ENCODE results near the gene BTBD9. TPM values are rescaled to one million over a fixed set of nuclear protein-coding genes. Genes with fewer than 3 reads are reported as not detected.

BTBD9 gene
- total RNA-seq, 1 donor, result 25.3 TPM

GRCh38 chr6:38185244-38185643, 454.5 kb downstream of the BTBD9 start:
- H2AFZ ChIP-seq (ENCODE audit: low read length), result no peak overlapping the region
- no peaks in the 10 kb centered on the region for H4K20me1 ChIP-seq (ENCODE audit: insufficient read depth, low read length)
- H3K9me3 ChIP-seq (ENCODE audit: low read depth, low read length), result no peaks in the 10 kb centered on the region
- no peak for TF ChIP-seq CTCF (IDR thresholded peaks at IDR 0.05; ENCODE audit: extremely low read depth, low read depth, low read length)
- no peaks in the 10 kb centered on the region for H3K79me2 ChIP-seq (ENCODE audit: insufficient read depth, low read length)
- no peaks in the 10 kb centered on the region for H3K27me3 ChIP-seq (ENCODE audit: insufficient read depth, low read length)
- H3K4me3 ChIP-seq (ENCODE audit: insufficient read depth, low read length), result no peak overlapping the region
- H3K27ac ChIP-seq (ENCODE audit: low read depth, low read length), result no peak overlapping the region
- no peaks in the 10 kb centered on the region for H3K4me1 ChIP-seq (ENCODE audit: insufficient read depth, low read length)
- no peaks in the 10 kb centered on the region for H3K36me3 ChIP-seq (ENCODE audit: insufficient read depth, low read length)
- no peak for DNase-seq (ENCODE audit: insufficient read length, low spot score, missing footprints)
- no peak overlapping the region for H3K4me2 ChIP-seq (ENCODE audit: insufficient read depth, low read length)

DNA sequence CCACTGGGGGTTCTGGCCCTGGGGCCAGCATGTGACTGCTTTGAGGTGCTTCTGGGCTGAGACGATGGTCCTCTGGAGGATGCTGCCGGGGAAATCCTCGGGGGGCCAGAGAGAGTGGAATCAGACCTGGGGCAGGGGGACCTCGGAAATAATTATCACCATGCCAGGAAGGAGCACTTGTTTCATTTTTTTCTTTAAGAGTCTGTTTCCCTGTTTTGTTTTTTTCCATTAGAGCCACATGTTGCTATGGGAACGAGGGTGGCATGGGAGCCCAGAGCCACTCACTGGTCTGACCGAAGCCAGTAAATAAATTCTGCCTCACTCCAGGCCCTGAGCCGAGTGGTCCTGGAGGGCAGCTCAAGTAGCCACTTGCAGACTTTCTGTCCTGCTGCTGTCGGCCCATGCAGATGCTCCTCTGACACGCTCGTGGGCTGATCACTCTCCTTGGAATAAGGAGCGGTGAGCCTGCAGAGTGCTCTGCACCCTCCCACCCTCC, 455.1 kb downstream of the BTBD9 start:
- Histone ChIP-seq H3K27ac (ENCODE audit: low read depth, low read length) (no peak overlapping the region), H4K20me1 (ENCODE audit: insufficient read depth, low read length) (no peaks in the 10 kb centered on the region), H3K4me1 (ENCODE audit: insufficient read depth, low read length) (no peaks in the 10 kb centered on the region), H3K4me3 (ENCODE audit: insufficient read depth, low read length) (no peak overlapping the region), H3K79me2 (ENCODE audit: insufficient read depth, low read length) (no peaks in the 10 kb centered on the region), H3K36me3 (ENCODE audit: insufficient read depth, low read length) (no peaks in the 10 kb centered on the region), H3K27me3 (ENCODE audit: insufficient read depth, low read length) (no peaks in the 10 kb centered on the region), H2AFZ (ENCODE audit: low read length) (no peak overlapping the region), H3K4me2 (ENCODE audit: insufficient read depth, low read length) (no peak overlapping the region), H3K9me3 (ENCODE audit: low read depth, low read length) (no peaks in the 10 kb centered on the region)
- no peak for TF ChIP-seq CTCF (IDR thresholded peaks at IDR 0.05; ENCODE audit: extremely low read depth, low read depth, low read length)
- no peak for DNase-seq (ENCODE audit: insufficient read length, low spot score, missing footprints)

DNA sequence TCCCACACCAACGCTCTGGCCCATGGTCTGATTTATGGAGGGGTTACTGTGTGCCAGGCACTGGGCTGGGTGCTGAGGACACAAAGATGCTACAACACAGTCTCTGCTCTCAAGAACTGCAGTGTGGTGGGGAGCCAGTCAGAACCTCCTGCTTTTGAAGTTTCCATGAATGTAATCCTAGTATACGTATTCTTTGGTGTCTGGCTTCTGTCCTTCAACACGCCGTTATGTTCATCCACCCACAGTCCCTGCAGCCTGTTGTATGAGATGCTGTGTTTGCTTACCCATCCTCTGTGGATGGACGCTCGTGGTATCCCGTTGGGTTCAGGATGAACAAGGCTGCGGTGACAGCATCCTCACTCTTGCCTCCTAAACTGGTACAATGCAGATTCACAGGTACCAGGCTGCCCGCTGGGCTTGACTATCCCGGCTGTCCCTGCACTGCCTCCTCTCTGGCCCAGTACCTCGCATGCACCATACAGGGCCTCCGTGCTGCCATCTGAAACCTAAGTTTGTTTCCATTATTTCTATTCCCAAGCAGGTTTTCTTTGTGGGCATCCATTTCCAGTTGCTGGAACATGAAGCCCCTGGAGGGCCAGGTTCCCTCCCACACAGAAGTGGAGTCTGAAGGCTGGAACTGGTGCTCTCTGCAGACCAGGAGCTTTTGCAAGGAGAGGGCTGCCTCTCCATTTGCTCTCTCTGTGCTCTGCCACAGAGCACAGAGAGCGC, 455.7 kb downstream of the BTBD9 start:
- Histone ChIP-seq H2AFZ (ENCODE audit: low read length) (no peak overlapping the region), H3K4me2 (ENCODE audit: insufficient read depth, low read length) (no peak overlapping the region), H3K4me1 (ENCODE audit: insufficient read depth, low read length) (no peaks in the 10 kb centered on the region), H3K9me3 (ENCODE audit: low read depth, low read length) (no peaks in the 10 kb centered on the region), H3K79me2 (ENCODE audit: insufficient read depth, low read length) (no peaks in the 10 kb centered on the region), H3K27me3 (ENCODE audit: insufficient read depth, low read length) (no peaks in the 10 kb centered on the region), H4K20me1 (ENCODE audit: insufficient read depth, low read length) (no peaks in the 10 kb centered on the region), H3K36me3 (ENCODE audit: insufficient read depth, low read length) (no peaks in the 10 kb centered on the region), H3K4me3 (ENCODE audit: insufficient read depth, low read length) (no peak overlapping the region), H3K27ac (ENCODE audit: low read depth, low read length) (no peak overlapping the region)
- no peak for TF ChIP-seq CTCF (IDR thresholded peaks at IDR 0.05; ENCODE audit: extremely low read depth, low read depth, low read length)
- DNase-seq (ENCODE audit: insufficient read length, low spot score, missing footprints), result no peak

- H3K27me3 ChIP-seq (ENCODE audit: insufficient read depth, low read length), result no peaks in the 10 kb centered on the region
- no peak for TF ChIP-seq CTCF (IDR thresholded peaks at IDR 0.05; ENCODE audit: extremely low read depth, low read depth, low read length)
- DNase-seq (ENCODE audit: insufficient read length, low spot score, missing footprints), result no peak
These were observed 457.3 kb downstream of the BTBD9 start for GRCh38 chr6:38182426-38182825.

More at GRCh38 chr6:38182426-38182825, 457.3 kb downstream of the BTBD9 start:
- Histone ChIP-seq H3K4me3 (ENCODE audit: insufficient read depth, low read length) (no peak overlapping the region), H3K4me1 (ENCODE audit: insufficient read depth, low read length) (no peaks in the 10 kb centered on the region), H3K27ac (ENCODE audit: low read depth, low read length) (no peak overlapping the region), H3K4me2 (ENCODE audit: insufficient read depth, low read length) (no peak overlapping the region), H3K9me3 (ENCODE audit: low read depth, low read length) (no peaks in the 10 kb centered on the region), H3K79me2 (ENCODE audit: insufficient read depth, low read length) (no peaks in the 10 kb centered on the region), H2AFZ (ENCODE audit: low read length) (no peak overlapping the region), H4K20me1 (ENCODE audit: insufficient read depth, low read length) (no peaks in the 10 kb centered on the region), H3K36me3 (ENCODE audit: insufficient read depth, low read length) (no peaks in the 10 kb centered on the region)

Data from osteoblast (primary cell).